ENCODE measurements around the gene FAM151B. TPM values are rescaled to one million over a fixed set of nuclear protein-coding genes. Genes with fewer than 3 reads are reported as not detected.

Gene FAM151B
- total and polyA plus RNA-seq, 2 of the 13 experiments (the other 11 are each of a cell fraction or from before 2014, with no cell fraction given): 0.61 to 1.0 TPM

GRCh38 chr5:80487829-80488721 is at the start of gene FAM151B (continued):
- TF ChIP-seq NONO (IDR thresholded peaks at IDR 0.05): no peak
- peak; percentile 58 for TF ChIP-seq NONO (CRISPR knock-in tag; conservative IDR thresholded peaks at IDR 0.05)
- TF ChIP-seq, protein P1, sequence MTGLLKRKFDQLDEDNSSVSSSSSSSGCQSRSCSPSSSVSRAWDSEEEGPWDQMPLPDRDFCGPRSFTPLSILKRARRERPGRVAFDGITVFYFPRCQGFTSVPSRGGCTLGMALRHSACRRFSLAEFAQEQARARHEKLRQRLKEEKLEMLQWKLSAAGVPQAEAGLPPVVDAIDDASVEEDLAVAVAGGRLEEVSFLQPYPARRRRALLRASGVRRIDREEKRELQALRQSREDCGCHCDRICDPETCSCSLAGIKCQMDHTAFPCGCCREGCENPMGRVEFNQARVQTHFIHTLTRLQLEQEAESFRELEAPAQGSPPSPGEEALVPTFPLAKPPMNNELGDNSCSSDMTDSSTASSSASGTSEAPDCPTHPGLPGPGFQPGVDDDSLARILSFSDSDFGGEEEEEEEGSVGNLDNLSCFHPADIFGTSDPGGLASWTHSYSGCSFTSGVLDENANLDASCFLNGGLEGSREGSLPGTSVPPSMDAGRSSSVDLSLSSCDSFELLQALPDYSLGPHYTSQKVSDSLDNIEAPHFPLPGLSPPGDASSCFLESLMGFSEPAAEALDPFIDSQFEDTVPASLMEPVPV (CRISPR knock-in tag; IDR thresholded peaks at IDR 0.05): peak; percentile 90
- TF ChIP-seq RNF2 (conservative IDR thresholded peaks at IDR 0.05; ENCODE audit: low read depth): peak; percentile 72; the same call in 1 of the 2 replicates
- TF ChIP-seq, protein P2, sequence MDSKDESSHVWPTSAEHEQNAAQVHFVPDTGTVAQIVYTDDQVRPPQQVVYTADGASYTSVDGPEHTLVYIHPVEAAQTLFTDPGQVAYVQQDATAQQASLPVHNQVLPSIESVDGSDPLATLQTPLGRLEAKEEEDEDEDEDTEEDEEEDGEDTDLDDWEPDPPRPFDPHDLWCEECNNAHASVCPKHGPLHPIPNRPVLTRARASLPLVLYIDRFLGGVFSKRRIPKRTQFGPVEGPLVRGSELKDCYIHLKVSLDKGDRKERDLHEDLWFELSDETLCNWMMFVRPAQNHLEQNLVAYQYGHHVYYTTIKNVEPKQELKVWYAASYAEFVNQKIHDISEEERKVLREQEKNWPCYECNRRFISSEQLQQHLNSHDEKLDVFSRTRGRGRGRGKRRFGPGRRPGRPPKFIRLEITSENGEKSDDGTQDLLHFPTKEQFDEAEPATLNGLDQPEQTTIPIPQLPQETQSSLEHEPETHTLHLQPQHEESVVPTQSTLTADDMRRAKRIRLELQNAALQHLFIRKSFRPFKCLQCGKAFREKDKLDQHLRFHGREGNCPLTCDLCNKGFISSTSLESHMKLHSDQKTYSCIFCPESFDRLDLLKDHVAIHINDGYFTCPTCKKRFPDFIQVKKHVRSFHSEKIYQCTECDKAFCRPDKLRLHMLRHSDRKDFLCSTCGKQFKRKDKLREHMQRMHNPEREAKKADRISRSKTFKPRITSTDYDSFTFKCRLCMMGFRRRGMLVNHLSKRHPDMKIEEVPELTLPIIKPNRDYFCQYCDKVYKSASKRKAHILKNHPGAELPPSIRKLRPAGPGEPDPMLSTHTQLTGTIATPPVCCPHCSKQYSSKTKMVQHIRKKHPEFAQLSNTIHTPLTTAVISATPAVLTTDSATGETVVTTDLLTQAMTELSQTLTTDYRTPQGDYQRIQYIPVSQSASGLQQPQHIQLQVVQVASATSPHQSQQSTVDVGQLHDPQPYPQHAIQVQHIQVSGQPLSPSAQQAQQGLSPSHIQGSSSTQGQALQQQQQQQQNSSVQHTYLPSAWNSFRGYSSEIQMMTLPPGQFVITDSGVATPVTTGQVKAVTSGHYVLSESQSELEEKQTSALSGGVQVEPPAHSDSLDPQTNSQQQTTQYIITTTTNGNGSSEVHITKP (CRISPR knock-in tag; IDR thresholded peaks at IDR 0.05; ENCODE audit: low read depth): no peak
- TF ChIP-seq DMTF1 (CRISPR knock-in tag; IDR thresholded peaks at IDR 0.05): no peak
- no peak for TF ChIP-seq ZNF30 (CRISPR knock-in tag; IDR thresholded peaks at IDR 0.05)
- TF ChIP-seq, protein P3, sequence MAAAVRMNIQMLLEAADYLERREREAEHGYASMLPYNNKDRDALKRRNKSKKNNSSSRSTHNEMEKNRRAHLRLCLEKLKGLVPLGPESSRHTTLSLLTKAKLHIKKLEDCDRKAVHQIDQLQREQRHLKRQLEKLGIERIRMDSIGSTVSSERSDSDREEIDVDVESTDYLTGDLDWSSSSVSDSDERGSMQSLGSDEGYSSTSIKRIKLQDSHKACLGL (CRISPR knock-in tag; IDR thresholded peaks at IDR 0.05): peak; percentile 55; the same call in 1 of the 2 replicates
- TF ChIP-seq MIER2 (CRISPR knock-in tag; IDR thresholded peaks at IDR 0.05): no peak
- peak; percentile 68; the same call in 1 of the 2 replicates for TF ChIP-seq ZMYM2 (CRISPR knock-in tag; IDR thresholded peaks at IDR 0.05)
- TF ChIP-seq SMAD1 (CRISPR knock-in tag; IDR thresholded peaks at IDR 0.05; ENCODE audit: borderline replicate concordance, low read depth): no peak
- TF ChIP-seq ZNF607 (CRISPR knock-in tag; IDR thresholded peaks at IDR 0.05; ENCODE audit: borderline replicate concordance): peak; percentile 91
- no peak for TF ChIP-seq SRSF4 (IDR thresholded peaks at IDR 0.05; ENCODE audit: low read depth, low read length, poor library complexity, severe bottlenecking)
- TF ChIP-seq TCF7L2 (IDR thresholded peaks at IDR 0.05; ENCODE audit: low read depth, low read length): no peak

Data from HepG2 (cell line).